GM18499 (cell line): ENCODE measurements around the gene GP1BB.
"Not testable (repeated sequence)": the region's sequence is repeated elsewhere in the genome, so short reads cannot be mapped to it uniquely, and the experiment has no call there.

Experiments used
- ATAC-seq: cut with Tn5 transposase; IDR thresholded peaks from one replicate; pipeline ENCODE4 v1.9.1; 2021; ENCODE audit warnings: moderate number of reproducible peaks; ENCODE audit not compliant: insufficient read depth, unreplicated experiment

GP1BB gene

GRCh38 chr22:19723232-19723982 lies at the start of gene GP1BB:
Gene GP1BB, plus strand, starts transcription at chr22:19723539. Its CDS starts 31 bp downstream, at chr22:19723570.
- ATAC-seq, result no peak

GRCh38 chr22:19673660-19674059 lies 49.7 kb upstream of the GP1BB start:
- no peak for ATAC-seq

GRCh38 chr22:19674129-19674928 lies 49.0 kb upstream of the GP1BB start:
- ATAC-seq, result no peak

GRCh38 chr22:19674929-19675253 lies 48.4 kb upstream of the GP1BB start:
- no peak for ATAC-seq

GRCh38 chr22:19675428-19675827 lies 47.9 kb upstream of the GP1BB start:
- no peak for ATAC-seq

GRCh38 chr22:19676437-19676836 lies 46.9 kb upstream of the GP1BB start:
- not testable (repeated sequence) for ATAC-seq

GRCh38 chr22:19678949-19679521 lies 44.3 kb upstream of the GP1BB start:
- no peak for ATAC-seq

GRCh38 chr22:19679522-19680101 lies 43.7 kb upstream of the GP1BB start:
- no peak for ATAC-seq

- ATAC-seq, result no peak
These were observed 43.0 kb upstream of the GP1BB start for GRCh38 chr22:19680287-19680881.

- ATAC-seq, result no peak
These were observed 42.2 kb upstream of the GP1BB start for GRCh38 chr22:19680911-19681862.

GRCh38 chr22:19681863-19682245 lies 41.5 kb upstream of the GP1BB start:
- no peak for ATAC-seq

- ATAC-seq, result no peak
These were observed 36.4 kb upstream of the GP1BB start for GRCh38 chr22:19686946-19687345.

GRCh38 chr22:19687561-19688300 lies 35.6 kb upstream of the GP1BB start:
- ATAC-seq, result no peak

- no peak for ATAC-seq
These were observed 34.7 kb upstream of the GP1BB start for GRCh38 chr22:19688301-19689290.

- ATAC-seq, result no peak
These were observed 33.9 kb upstream of the GP1BB start for GRCh38 chr22:19689408-19689807.

GRCh38 chr22:19691007-19691720 lies 32.2 kb upstream of the GP1BB start:
- ATAC-seq, result no peak

GRCh38 chr22:19691721-19692341 lies 31.5 kb upstream of the GP1BB start:
- no peak for ATAC-seq
